Measurements from ENCODE around the gene MLH3. TPM values are rescaled to one million over a fixed set of nuclear protein-coding genes. Genes with fewer than 3 reads are reported as not detected.

MLH3 gene
- total RNA-seq, 3 donors from 2014 or later, result 11.0 to 14.7 (median 11.7) TPM

DNA sequence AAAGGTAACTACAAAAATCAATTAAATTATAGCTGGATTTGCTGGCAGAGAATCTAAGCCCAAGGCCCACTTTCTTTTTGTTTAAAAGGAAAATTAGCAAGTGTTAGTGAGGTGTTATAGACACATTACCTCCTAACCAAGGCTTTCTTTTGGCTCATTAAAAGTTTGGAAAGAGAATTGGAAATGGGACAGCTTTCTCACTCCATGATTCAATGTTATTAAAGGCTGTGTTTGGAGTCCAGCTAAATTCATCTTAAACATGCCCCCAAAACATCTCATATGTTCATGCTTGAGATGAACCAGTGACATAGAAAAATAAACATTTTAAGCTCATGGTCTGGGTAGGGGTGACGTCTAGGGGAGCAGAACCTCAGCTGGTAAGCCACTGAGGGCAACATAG, 82.5 kb downstream of the MLH3 start:
- Mint-ChIP-seq H3K36me3 (ENCODE audit: insufficient read depth) (no peaks in the 10 kb centered on the region), H3K27me3 (ENCODE audit: low read depth) (no peaks in the 10 kb centered on the region), H3K4me1 (ENCODE audit: low read depth) (no peaks in the 10 kb centered on the region), H3K4me3 (no peak overlapping the region), H3K9me3 (no peaks in the 10 kb centered on the region)
- no peak for DNase-seq
- no peak for ATAC-seq

DNA sequence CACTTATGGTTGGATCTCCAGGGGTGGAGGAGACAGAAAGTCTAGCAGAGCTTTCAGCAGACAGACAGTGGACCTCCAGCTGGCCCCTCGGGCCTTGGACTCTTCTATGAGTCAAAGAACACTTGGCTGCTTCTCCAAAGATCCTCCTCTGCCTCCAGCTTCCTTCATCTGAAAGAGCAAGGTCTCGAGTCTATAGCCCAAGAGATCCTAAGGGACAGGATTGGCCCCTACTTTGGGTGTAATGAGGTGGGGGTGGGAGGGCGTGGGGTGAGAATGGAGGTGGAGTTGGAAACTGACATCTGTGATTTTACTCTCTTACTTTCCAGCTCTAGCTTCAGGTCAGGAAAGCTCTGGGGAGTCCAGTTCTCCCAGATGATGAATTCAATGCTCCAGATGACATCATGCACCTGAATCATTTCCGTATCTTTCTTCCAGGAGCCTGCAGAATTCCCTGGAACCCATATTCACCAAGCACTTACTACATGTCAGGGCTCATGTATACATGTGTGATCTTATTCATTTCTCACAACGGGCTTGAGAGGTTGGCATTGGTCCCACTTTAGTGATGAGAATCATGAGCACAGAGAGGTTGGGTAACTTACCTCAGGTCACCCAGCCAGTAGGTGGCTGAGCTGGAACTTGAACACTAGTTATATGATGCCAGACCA, 85.6 kb downstream of the MLH3 start:
- Mint-ChIP-seq H3K36me3 (ENCODE audit: insufficient read depth) (no peaks in the 10 kb centered on the region), H3K4me3 (no peak overlapping the region), H3K4me1 (ENCODE audit: low read depth) (no peaks in the 10 kb centered on the region), H3K9me3 (no peaks in the 10 kb centered on the region), H3K27me3 (ENCODE audit: low read depth) (peaks cover 4% of the 10 kb centered on the region)
- DNase-seq (no peak), ATAC-seq (no peak)

DNA sequence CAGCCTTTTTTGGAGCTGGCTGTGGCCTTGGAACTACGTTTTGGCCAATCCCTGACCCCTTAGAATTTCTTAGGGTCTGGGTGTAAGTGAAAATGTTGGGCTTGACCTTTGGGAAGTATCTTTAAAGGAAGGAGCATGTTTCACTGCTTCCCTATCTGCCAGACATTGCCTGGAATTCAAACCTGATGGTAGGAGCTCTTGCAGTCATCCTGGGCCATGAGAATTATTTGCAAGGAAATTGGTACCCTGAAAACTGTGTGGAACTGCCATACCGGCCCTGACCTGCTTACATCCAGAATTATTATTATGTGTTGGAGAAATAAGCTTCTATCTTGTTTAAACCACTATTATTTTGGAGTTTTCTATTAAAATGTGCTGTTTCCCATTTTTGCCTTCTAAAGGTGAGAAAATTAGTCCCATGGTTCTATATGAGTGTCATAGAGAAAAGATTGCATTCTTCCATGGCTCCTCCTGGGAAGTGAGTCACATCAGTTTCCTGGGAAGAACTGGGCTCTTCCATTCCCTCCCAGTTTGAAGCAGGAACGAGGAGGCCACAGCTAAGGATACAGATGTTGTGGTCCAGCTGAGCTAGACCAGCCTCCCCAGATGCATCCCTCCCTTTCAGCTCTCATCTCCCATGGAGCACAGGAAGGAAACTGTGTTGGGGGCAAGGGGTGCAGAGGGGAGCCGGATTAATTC, 86.3 kb downstream of the MLH3 start:
- Mint-ChIP-seq H3K4me1 (ENCODE audit: low read depth) (no peaks in the 10 kb centered on the region), H3K9me3 (no peaks in the 10 kb centered on the region), H3K4me3 (no peak overlapping the region), H3K36me3 (ENCODE audit: insufficient read depth) (no peaks in the 10 kb centered on the region), H3K27me3 (ENCODE audit: low read depth) (peaks cover 4% of the 10 kb centered on the region)
- DNase-seq (no peak), ATAC-seq (no peak)

Other genes with a start within 250 kb of the MLH3 start
- gene PROX2, start 175.3 kb downstream of the MLH3 start, total RNA-seq, result under 1 TPM in 2 of 3 donors, not detected in 1; 0.13 to 0.35 TPM
- 100 to 1,000 TPM; 104 to 107 (median 106) TPM for gene DLST, start 169.6 kb downstream of the MLH3 start, total RNA-seq
- 10 to 100 TPM; 13.2 to 20.7 (median 17.3) TPM for gene RPS6KL1, start 128.2 kb downstream of the MLH3 start, total RNA-seq
- gene PGF, start 95.9 kb downstream of the MLH3 start, total RNA-seq, result under 1 TPM; 0.18 to 0.38 (median 0.18) TPM
- gene EIF2B2, start 48.5 kb downstream of the MLH3 start, total RNA-seq, result 10 to 100 TPM; 61.2 to 69.4 (median 66.0) TPM
- gene ACYP1, start 12.6 kb upstream of the MLH3 start, total RNA-seq, result 10 to 100 TPM; 16.0 to 17.3 (median 16.8) TPM
- gene ZC2HC1C, start 18.2 kb upstream of the MLH3 start, total RNA-seq, result under 1 TPM; 0.45 to 0.84 (median 0.78) TPM
- 10 to 100 TPM; 48.5 to 51.2 (median 50.4) TPM for gene NEK9, start 75.6 kb upstream of the MLH3 start, total RNA-seq
- 100 to 1,000 TPM; 184 to 196 (median 195) TPM for gene TMED10, start 125.1 kb upstream of the MLH3 start, total RNA-seq
- gene FOS, start 227.4 kb upstream of the MLH3 start, total RNA-seq, result 10 to 100 TPM; 16.8 to 19.5 (median 18.1) TPM